HCT116 (cell line): Measurements from ENCODE around the gene ABHD10. TPM values are rescaled to one million over a fixed set of nuclear protein-coding genes. Genes with fewer than 3 reads are reported as not detected.

Source experiments
- ATAC-seq: fragments of 200-7000 bp; cut with Tn5 transposase; 2 replicates; pipeline ENCODE4 v1.9.1; 2020; ENCODE audit warnings: mild to moderate bottlenecking, moderate library complexity
- BruUV-seq: library from RNA; stranded (reverse); fragments of 400-500 nt; replicated peaks from 2 replicates; lab custom pipeline; 2021; lab: Mats Ljungman, UMichigan
- CTCF ChIA-PET: fragments of 300-600 bp; sonication (Branson Sonifier 250); formaldehyde crosslinking; loops from one replicate; lab custom pipeline; 2021; ENCODE audit warnings: antibody characterized with exemption; lab: Charles Lee
- POLR2A ChIA-PET: fragments of 300-600, 350-600 bp; sonication (Branson Sonifier 250); formaldehyde crosslinking; loops from one replicate; lab custom pipeline; 2021; ENCODE audit warnings: antibody characterized with exemption; lab: Charles Lee
- RAD21 ChIA-PET, 2 experiments: fragments of 300-600 bp; sonication (Branson Sonifier 250); formaldehyde crosslinking; loops; one replicate each; lab custom pipeline; 2023; ENCODE audit warnings: low total read pairs in 2 of 2; ENCODE audit not compliant: uncharacterized antibody in 2 of 2, unreplicated experiment in 2 of 2, low non-redundant PET in 1 of 2; lab: Charles Lee
- DNase-seq: peaks from one replicate; pipeline ENCODE4 v3.0.0-alpha.2; 2010; ENCODE audit warnings: low read depth, low spot score
- H2AFZ ChIP-seq: fragments of 200-600 bp; shearing (Covaris generic), sonication (generic); 2 replicates; pipeline ENCODE4 v1.6.1; 2017; ENCODE audit warnings: low read depth, mixed run types, mixed read lengths, antibody characterized with exemption, low read length; ENCODE audit not compliant: poor library complexity, severe bottlenecking
- H3K27ac ChIP-seq: 2 replicates; pipeline ENCODE4 v1.5.1; 2012; ENCODE audit warnings: low read depth, low read length
- H3K27me3 ChIP-seq: fragments of 200-600 bp; sonication (generic); 2 replicates; pipeline ENCODE4 v1.6.1; 2016; ENCODE audit warnings: mixed run types, low read length, mixed read lengths; ENCODE audit not compliant: insufficient read depth
- H3K36me3 ChIP-seq, 2 experiments: fragments of 200-500 bp in 1 of 2; fragments of 200-600 bp in 1 of 2; sonication (Bioruptor generic) in 1 of 2; sonication (generic) in 1 of 2; 2 replicates each; pipeline versions ENCODE4 v1.5.1 to v1.6.1; 2014 to 2016; ENCODE audit warnings: low read length in 2 of 2, inconsistent platforms in 1 of 2, mixed read lengths in 1 of 2, mixed run types in 1 of 2; ENCODE audit not compliant: insufficient read depth in 2 of 2, control insufficient read depth in 1 of 2
- H3K4me1 ChIP-seq, 2 experiments: fragments of 200-600 bp in 1 of 2; sonication (generic) in 1 of 2; 2 replicates each; pipeline versions ENCODE4 v1.5.1 to v1.6.1; 2012 to 2017; ENCODE audit warnings: low read length in 2 of 2, inconsistent platforms in 1 of 2, mild to moderate bottlenecking in 1 of 2, mixed read lengths in 1 of 2, mixed run types in 1 of 2, moderate library complexity in 1 of 2; ENCODE audit not compliant: insufficient read depth in 2 of 2, control insufficient read depth in 1 of 2
- H3K4me2 ChIP-seq: fragments of 200-600 bp; sonication (generic); 2 replicates; pipeline ENCODE4 v1.6.1; 2017; ENCODE audit warnings: mixed run types, low read length, mixed read lengths
- H3K4me3 ChIP-seq, 2 experiments: fragments of 200-600 bp in 1 of 2; sonication (generic) in 1 of 2; replicated peaks in 1 of 2; 2 replicates each; pipeline ENCODE4 v1.5.1; 2011 to 2016; ENCODE audit warnings: low read length in 2 of 2, control low read depth in 1 of 2, low read depth in 1 of 2, mild to moderate bottlenecking in 1 of 2, mixed read lengths in 1 of 2, mixed run types in 1 of 2
- H3K79me2 ChIP-seq: fragments of 200-600 bp; sonication (generic); 2 replicates; pipeline ENCODE4 v1.6.1; 2017; ENCODE audit warnings: mild to moderate bottlenecking, mixed run types, low read length, moderate library complexity, mixed read lengths; ENCODE audit not compliant: insufficient read depth
- H3K9ac ChIP-seq: fragments of 200-600 bp; sonication (generic); 2 replicates; pipeline ENCODE4 v1.6.1; 2016; ENCODE audit warnings: low read length, mixed read lengths
- H3K9me2 ChIP-seq: fragments of 200-600 bp; sonication (generic), shearing (Covaris generic); 2 replicates; pipeline ENCODE4 v1.6.1; 2017; ENCODE audit warnings: mixed run types, mild to moderate bottlenecking, moderate library complexity; ENCODE audit not compliant: insufficient read depth
- H3K9me3 ChIP-seq, 2 experiments: fragments of 200-500 bp in 1 of 2; fragments of 200-600 bp in 1 of 2; sonication (Bioruptor generic) in 1 of 2; sonication (generic) in 1 of 2; 2 replicates each; pipeline ENCODE4 v1.6.1; 2014 to 2017; ENCODE audit warnings: low read length in 2 of 2, mixed read lengths in 2 of 2, inconsistent platforms in 1 of 2, low read depth in 1 of 2, mild to moderate bottlenecking in 1 of 2, mixed run types in 1 of 2, moderate library complexity in 1 of 2; ENCODE audit not compliant: control insufficient read depth in 1 of 2, insufficient read depth in 1 of 2
- H4K20me1 ChIP-seq: fragments of 200-600 bp; sonication (generic), shearing (Covaris generic); 2 replicates; pipeline ENCODE4 v1.6.1; 2017; ENCODE audit warnings: mixed run types, mild to moderate bottlenecking, moderate library complexity; ENCODE audit not compliant: insufficient read depth
- CEBPB ChIP-seq: IDR thresholded peaks from 2 replicates; pipeline ENCODE4 v1.6.1; 2012; ENCODE audit warnings: low read depth
- EGR1 ChIP-seq: IDR thresholded peaks from 2 replicates; pipeline ENCODE4 v1.6.1; 2012; ENCODE audit warnings: low read depth
- ELF1 ChIP-seq: IDR thresholded peaks from 2 replicates; pipeline ENCODE4 v1.6.1; 2012; ENCODE audit warnings: low read depth, borderline replicate concordance
- EZH2 ChIP-seq: fragments of 200-600 bp; sonication (generic); IDR thresholded peaks from 2 replicates; pipeline ENCODE4 v1.6.1; 2017; ENCODE audit warnings: antibody characterized with exemption, mixed run types
- POLR2A ChIP-seq: IDR thresholded peaks from 2 replicates; pipeline ENCODE4 v1.7.0; 2011; ENCODE audit warnings: borderline replicate concordance; ENCODE audit not compliant: insufficient read depth, insufficient read length; ENCODE audit errors: extremely low read depth
- POLR2AphosphoS5 ChIP-seq: IDR thresholded peaks from 2 replicates; pipeline ENCODE4 v1.6.1; 2011; ENCODE audit warnings: mild to moderate bottlenecking, low read depth, low read length, moderate library complexity
- SIN3A ChIP-seq: IDR thresholded peaks from 2 replicates; pipeline ENCODE4 v1.6.1; 2012; ENCODE audit warnings: low read depth
- intact Hi-C: fragments of 100-400 bp; cut with micrococcal nuclease; formaldehyde crosslinking; loops from 2 replicates; pipeline ENCODE4 v1.10.0; 2022
- total RNA-seq: library from RNA; stranded (reverse); gene quantifications from one replicate; pipeline ENCODE4 v1.2.1, GENCODE V29; 2021; ENCODE audit not compliant: unreplicated experiment
- TF ChIP-seq, protein P1 (sequence below): IDR thresholded peaks from 2 replicates; pipeline ENCODE4 v1.6.1; 2012
- TF ChIP-seq, protein P2 (sequence below): IDR thresholded peaks from 2 replicates; pipeline ENCODE4 v1.6.1; 2012; ENCODE audit warnings: low read depth
- TF ChIP-seq, protein P3 (sequence below): IDR thresholded peaks from 2 replicates; pipeline ENCODE4 v1.6.1; 2011; ENCODE audit warnings: mild to moderate bottlenecking, low read length, moderate library complexity; ENCODE audit not compliant: insufficient replicate concordance; ENCODE audit errors: extremely low read depth

Gene ABHD10
- total RNA-seq, 1 experiment from 2014 or later, result 295 TPM

DNA sequence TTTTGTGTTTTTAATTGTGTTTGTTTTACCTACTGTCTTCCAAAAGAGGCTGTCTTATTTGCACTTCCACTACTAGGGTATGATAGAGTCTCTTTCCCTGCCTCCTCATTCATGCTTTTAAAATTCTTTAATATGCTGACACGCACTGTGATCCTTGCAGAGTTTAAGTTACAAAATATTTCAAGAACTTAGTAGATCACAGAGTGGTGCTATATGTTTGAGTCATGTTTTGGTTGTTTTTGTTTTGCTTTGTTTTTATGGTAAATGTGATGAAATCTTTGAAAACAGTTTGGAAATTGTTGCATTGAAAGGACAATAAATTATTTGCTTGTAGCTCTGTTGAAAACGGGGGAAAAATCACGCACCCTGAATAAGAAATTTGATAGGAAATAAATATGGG, 5.9 kb upstream of the ABHD10 start:
- ChIA-PET CTCF (interaction anchor here (0.9 kb wide), 1 partner anchor 78 kb away, joined by 3 read pairs; no protein-coding TSS in a partner anchor), POLR2A (interaction anchor here (1.4 kb wide), 1 partner anchor 69 kb away, joined by 4 read pairs; no protein-coding TSS in a partner anchor), RAD21 (no interaction called here)
- no peak for TF ChIP-seq POLR2AphosphoS5
- TF ChIP-seq SIN3A, result no peak
- TF ChIP-seq, protein P1, sequence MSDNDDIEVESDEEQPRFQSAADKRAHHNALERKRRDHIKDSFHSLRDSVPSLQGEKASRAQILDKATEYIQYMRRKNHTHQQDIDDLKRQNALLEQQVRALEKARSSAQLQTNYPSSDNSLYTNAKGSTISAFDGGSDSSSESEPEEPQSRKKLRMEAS, result no peak
- TF ChIP-seq, protein P2, sequence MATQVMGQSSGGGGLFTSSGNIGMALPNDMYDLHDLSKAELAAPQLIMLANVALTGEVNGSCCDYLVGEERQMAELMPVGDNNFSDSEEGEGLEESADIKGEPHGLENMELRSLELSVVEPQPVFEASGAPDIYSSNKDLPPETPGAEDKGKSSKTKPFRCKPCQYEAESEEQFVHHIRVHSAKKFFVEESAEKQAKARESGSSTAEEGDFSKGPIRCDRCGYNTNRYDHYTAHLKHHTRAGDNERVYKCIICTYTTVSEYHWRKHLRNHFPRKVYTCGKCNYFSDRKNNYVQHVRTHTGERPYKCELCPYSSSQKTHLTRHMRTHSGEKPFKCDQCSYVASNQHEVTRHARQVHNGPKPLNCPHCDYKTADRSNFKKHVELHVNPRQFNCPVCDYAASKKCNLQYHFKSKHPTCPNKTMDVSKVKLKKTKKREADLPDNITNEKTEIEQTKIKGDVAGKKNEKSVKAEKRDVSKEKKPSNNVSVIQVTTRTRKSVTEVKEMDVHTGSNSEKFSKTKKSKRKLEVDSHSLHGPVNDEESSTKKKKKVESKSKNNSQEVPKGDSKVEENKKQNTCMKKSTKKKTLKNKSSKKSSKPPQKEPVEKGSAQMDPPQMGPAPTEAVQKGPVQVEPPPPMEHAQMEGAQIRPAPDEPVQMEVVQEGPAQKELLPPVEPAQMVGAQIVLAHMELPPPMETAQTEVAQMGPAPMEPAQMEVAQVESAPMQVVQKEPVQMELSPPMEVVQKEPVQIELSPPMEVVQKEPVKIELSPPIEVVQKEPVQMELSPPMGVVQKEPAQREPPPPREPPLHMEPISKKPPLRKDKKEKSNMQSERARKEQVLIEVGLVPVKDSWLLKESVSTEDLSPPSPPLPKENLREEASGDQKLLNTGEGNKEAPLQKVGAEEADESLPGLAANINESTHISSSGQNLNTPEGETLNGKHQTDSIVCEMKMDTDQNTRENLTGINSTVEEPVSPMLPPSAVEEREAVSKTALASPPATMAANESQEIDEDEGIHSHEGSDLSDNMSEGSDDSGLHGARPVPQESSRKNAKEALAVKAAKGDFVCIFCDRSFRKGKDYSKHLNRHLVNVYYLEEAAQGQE, result no peak
- TF ChIP-seq, protein P3, sequence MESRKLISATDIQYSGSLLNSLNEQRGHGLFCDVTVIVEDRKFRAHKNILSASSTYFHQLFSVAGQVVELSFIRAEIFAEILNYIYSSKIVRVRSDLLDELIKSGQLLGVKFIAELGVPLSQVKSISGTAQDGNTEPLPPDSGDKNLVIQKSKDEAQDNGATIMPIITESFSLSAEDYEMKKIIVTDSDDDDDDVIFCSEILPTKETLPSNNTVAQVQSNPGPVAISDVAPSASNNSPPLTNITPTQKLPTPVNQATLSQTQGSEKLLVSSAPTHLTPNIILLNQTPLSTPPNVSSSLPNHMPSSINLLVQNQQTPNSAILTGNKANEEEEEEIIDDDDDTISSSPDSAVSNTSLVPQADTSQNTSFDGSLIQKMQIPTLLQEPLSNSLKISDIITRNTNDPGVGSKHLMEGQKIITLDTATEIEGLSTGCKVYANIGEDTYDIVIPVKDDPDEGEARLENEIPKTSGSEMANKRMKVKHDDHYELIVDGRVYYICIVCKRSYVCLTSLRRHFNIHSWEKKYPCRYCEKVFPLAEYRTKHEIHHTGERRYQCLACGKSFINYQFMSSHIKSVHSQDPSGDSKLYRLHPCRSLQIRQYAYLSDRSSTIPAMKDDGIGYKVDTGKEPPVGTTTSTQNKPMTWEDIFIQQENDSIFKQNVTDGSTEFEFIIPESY, result no peak
- TF ChIP-seq POLR2A, result no peak
- TF ChIP-seq EGR1, result no peak
- TF ChIP-seq EZH2, result no peak
- no peak for TF ChIP-seq ELF1
- TF ChIP-seq CEBPB, result no peak
- BruUV-seq, result no TSS peak
- no peak for DNase-seq
- Histone ChIP-seq H2AFZ (no peak overlapping the region), H3K4me3 (no peak overlapping the region), H3K27me3 (no peaks in the 10 kb centered on the region), H4K20me1 (no peaks in the 10 kb centered on the region), H3K4me2 (no peak overlapping the region), H3K79me2 (no peaks in the 10 kb centered on the region), H3K4me1 (peaks cover 5 to 8% of the 10 kb centered on the region in 2 experiments; a peak in 3 of 4 replicates), H3K27ac (no peak overlapping the region; the same call in 1 of the 2 replicates), H3K9ac (no peak overlapping the region), H3K36me3 (peaks cover 29 to 37% of the 10 kb centered on the region in 2 experiments; a peak in 3 of 4 replicates), H3K9me2 (no peaks in the 10 kb centered on the region), H3K9me3 (no peaks in the 10 kb centered on the region)
- intact Hi-C loops, result loop anchor here (10.0 kb wide), 1 partner anchor 398 kb away; no protein-coding TSS in a partner anchor
- no peak for ATAC-seq
